Kidney epithelial cell (primary cell): ENCODE measurements around the gene RAB7A. TPM values are rescaled to one million over a fixed set of nuclear protein-coding genes. Genes with fewer than 3 reads are reported as not detected.
"Not testable (repeated sequence)": the region's sequence is repeated elsewhere in the genome, so short reads cannot be mapped to it uniquely, and the experiment has no call there.

ENCODE experiments used
- DNase-seq: peaks from one replicate; pipeline ENCODE4 v3.0.0-alpha.2; 2010; ENCODE audit warnings: low read depth
- H3K27me3 ChIP-seq: 2 replicates; pipeline ENCODE4 v1.6.0; 2011; ENCODE audit warnings: low read length; ENCODE audit not compliant: control insufficient read depth, insufficient read depth
- H3K36me3 ChIP-seq: 2 replicates; pipeline ENCODE4 v1.5.1; 2011; ENCODE audit warnings: low read length; ENCODE audit not compliant: control insufficient read depth, insufficient read depth
- H3K4me3 ChIP-seq: 2 replicates; pipeline ENCODE4 v1.5.1; 2011; ENCODE audit warnings: low read depth, mild to moderate bottlenecking, control low read depth, low read length
- total RNA-seq: library from RNA; depleted of rRNA; stranded (reverse); fragments of >200 nt; gene quantifications from 2 replicates; pipeline ENCODE4 v1.2.3, GENCODE V29; 2015
- TF ChIP-seq, protein P1 (sequence below): IDR thresholded peaks from 2 replicates; pipeline ENCODE4 v1.5.1; 2011; ENCODE audit warnings: mild to moderate bottlenecking, moderate library complexity, low read length, control low read depth, inconsistent platforms; ENCODE audit not compliant: insufficient read depth, poor library complexity, severe bottlenecking

RAB7A gene
- total RNA-seq, 1 donor from 2014 or later: 114 TPM

GRCh38 chr3:128767094-128767750 lies 41.2 kb downstream of the RAB7A start:
- TF ChIP-seq, protein P1, sequence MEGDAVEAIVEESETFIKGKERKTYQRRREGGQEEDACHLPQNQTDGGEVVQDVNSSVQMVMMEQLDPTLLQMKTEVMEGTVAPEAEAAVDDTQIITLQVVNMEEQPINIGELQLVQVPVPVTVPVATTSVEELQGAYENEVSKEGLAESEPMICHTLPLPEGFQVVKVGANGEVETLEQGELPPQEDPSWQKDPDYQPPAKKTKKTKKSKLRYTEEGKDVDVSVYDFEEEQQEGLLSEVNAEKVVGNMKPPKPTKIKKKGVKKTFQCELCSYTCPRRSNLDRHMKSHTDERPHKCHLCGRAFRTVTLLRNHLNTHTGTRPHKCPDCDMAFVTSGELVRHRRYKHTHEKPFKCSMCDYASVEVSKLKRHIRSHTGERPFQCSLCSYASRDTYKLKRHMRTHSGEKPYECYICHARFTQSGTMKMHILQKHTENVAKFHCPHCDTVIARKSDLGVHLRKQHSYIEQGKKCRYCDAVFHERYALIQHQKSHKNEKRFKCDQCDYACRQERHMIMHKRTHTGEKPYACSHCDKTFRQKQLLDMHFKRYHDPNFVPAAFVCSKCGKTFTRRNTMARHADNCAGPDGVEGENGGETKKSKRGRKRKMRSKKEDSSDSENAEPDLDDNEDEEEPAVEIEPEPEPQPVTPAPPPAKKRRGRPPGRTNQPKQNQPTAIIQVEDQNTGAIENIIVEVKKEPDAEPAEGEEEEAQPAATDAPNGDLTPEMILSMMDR: no peak
- DNase-seq: no peak
- Histone ChIP-seq H3K27me3 (no peaks in the 10 kb centered on the region), H3K4me3 (no peak overlapping the region), H3K36me3 (no peaks in the 10 kb centered on the region)

GRCh38 chr3:128768471-128768870 lies 42.5 kb downstream of the RAB7A start:
- DNase-seq: no peak
- TF ChIP-seq, protein P1: no peak
- Histone ChIP-seq H3K36me3 (no peaks in the 10 kb centered on the region), H3K27me3 (no peaks in the 10 kb centered on the region), H3K4me3 (no peak overlapping the region)

DNA sequence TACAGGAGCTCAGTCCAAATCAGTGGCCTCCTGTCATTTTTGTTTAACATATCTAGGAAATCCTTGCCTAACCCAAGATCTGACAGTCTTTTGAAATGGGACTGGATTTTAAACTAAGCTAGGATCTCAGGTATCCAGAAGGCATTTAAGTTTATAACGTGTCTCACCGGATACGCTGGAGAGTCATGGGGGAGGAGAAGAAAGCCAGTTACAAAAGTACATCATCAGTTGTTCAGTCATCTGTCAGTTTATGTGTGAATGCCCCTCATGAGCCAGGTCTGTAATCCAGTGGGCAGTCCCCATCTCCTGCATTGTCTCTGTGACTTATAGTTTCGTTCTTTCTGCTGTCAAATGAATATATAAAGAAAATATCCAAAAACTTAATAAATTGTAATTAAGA lies 44.4 kb downstream of the RAB7A start:
- H3K36me3 ChIP-seq: no peaks in the 10 kb centered on the region
- no peak for DNase-seq
- H3K4me3 ChIP-seq: no peak overlapping the region
- H3K27me3 ChIP-seq: no peaks in the 10 kb centered on the region
- TF ChIP-seq, protein P1: no peak

- DNase-seq, H3K36me3 ChIP-seq, H3K27me3 ChIP-seq, H3K4me3 ChIP-seq: not testable (repeated sequence)
Observed at GRCh38 chr3:128773189-128773588, 47.2 kb downstream of the RAB7A start.

- not testable (repeated sequence) for H3K27me3 ChIP-seq, H3K36me3 ChIP-seq, H3K4me3 ChIP-seq, DNase-seq
Observed at GRCh38 chr3:128773592-128773991, 47.6 kb downstream of the RAB7A start.

GRCh38 chr3:128775241-128775640 lies 49.3 kb downstream of the RAB7A start:
- H3K36me3 ChIP-seq: no peaks in the 10 kb centered on the region
- H3K4me3 ChIP-seq: no peak overlapping the region
- DNase-seq: no peak
- H3K27me3 ChIP-seq: no peaks in the 10 kb centered on the region
- TF ChIP-seq, protein P1: no peak

DNA sequence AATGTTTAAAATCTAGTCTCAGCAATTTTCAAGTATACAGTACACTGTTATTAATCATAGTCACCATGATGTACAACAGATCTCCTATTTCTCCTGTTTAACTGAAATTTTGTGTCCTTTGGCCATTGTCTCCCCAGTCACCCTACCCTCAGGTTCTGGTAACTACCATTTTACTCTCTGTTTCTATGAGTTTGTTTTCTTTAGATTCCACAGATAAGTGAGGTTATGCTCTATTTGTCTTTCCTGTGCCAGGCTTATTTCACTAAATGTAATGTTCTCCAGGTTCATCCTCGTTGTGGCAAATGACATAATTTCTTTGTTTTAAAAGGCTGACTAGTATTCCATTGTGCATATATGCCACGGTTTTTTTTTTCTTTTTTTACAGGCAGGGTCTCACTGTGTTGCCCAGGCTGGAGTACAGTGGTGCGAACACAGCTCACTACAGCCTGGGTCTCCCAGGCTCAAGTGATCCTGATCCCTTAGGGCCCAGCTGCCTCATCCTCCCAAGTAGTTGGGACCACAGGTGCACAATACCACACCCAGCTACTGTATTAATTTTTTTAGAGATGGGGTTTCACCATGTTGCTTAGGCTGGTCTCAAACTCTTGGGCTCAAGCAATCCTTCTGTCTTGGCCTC lies 50.0 kb downstream of the RAB7A start:
- DNase-seq: no peak
- Histone ChIP-seq H3K4me3 (no peak overlapping the region), H3K36me3 (no peaks in the 10 kb centered on the region), H3K27me3 (no peaks in the 10 kb centered on the region)
- TF ChIP-seq, protein P1: no peak
